Duodenal mucosa (tissue), 2 donors: ENCODE data around the gene ERMAP.

Source experiments
- H3K27ac ChIP-seq: one replicate; pipeline ENCODE4 v1.7.0; 2013; ENCODE audit warnings: low read depth, low read length
- H3K27me3 ChIP-seq, 2 donors: one replicate each; pipeline ENCODE4 v1.7.0; 2013; ENCODE audit warnings: low read length in 2 of 2, control low read depth in 1 of 2; ENCODE audit not compliant: insufficient read depth in 2 of 2, control insufficient read depth in 1 of 2
- H3K36me3 ChIP-seq, 2 donors: one replicate each; pipeline ENCODE4 v1.7.0; 2013; ENCODE audit warnings: low read length in 2 of 2, control low read depth in 1 of 2; ENCODE audit not compliant: insufficient read depth in 2 of 2, control insufficient read depth in 1 of 2
- H3K4me1 ChIP-seq, 2 donors: one replicate each; pipeline ENCODE4 v1.7.0; 2013; ENCODE audit warnings: low read length in 2 of 2, control low read depth in 1 of 2; ENCODE audit not compliant: insufficient read depth in 2 of 2, control insufficient read depth in 1 of 2
- H3K4me3 ChIP-seq, 2 donors: one replicate each; pipeline ENCODE4 v1.7.0; 2013; ENCODE audit warnings: low read length in 2 of 2, low read depth in 1 of 2
- H3K9ac ChIP-seq, 2 donors: one replicate each; pipeline ENCODE4 v1.7.0; 2013; ENCODE audit warnings: low read length in 2 of 2, low read depth in 1 of 2
- H3K9me3 ChIP-seq, 2 donors: one replicate each; pipeline ENCODE4 v1.7.0; 2013; ENCODE audit warnings: low read length in 2 of 2, control low read depth in 1 of 2; ENCODE audit not compliant: control insufficient read depth in 1 of 2

ERMAP gene, protein sequence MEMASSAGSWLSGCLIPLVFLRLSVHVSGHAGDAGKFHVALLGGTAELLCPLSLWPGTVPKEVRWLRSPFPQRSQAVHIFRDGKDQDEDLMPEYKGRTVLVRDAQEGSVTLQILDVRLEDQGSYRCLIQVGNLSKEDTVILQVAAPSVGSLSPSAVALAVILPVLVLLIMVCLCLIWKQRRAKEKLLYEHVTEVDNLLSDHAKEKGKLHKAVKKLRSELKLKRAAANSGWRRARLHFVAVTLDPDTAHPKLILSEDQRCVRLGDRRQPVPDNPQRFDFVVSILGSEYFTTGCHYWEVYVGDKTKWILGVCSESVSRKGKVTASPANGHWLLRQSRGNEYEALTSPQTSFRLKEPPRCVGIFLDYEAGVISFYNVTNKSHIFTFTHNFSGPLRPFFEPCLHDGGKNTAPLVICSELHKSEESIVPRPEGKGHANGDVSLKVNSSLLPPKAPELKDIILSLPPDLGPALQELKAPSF

DNA sequence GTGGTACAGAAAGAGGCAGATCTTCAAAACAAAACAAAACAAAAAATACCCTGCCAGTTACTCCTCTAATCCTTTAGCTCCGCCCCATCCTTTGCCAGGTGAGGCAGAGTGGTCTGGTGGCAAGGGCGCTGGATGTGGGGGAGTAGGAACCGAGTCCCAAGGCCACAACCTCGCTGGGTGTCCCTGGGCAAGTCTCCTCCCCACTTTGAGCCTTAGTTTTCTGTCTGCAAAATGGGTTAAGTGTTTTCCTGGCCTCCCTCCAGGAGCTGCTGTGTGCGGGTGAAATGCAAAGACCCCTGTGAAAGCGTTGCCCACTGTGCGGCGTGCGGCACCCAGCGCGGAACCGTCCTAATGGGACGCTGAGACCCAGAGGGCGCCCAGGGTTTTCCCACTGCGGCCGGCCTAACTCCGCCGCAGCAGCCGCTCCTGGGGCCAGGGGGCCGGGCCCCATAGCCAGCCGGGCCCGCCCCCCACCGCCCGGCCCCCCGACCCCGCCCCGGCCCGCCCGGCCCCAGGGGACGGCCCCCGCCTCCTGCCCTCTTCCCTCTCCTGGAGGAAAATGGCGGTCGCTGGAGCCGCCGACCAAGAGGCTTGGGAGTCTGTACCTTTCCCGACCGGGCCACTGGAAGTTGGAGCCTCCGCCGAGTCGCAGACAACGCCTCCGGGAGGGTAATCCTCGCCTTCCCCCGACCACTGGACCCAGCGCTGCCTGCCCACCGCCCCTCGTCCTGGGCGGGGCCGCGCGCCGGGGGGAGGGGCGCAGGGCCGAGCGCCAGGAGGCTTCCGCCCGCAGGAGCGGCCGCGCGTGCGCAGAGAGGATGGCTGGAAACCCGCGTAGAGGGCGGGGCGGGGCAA, at the start of gene ERMAP, which contains the start of gene SVBP:
ERMAP (plus strand) TSS at position 538 of the 855 bp plus-strand sequence. CDS start 13,327 bp downstream, outside the sequence.
SVBP (minus strand) TSS at position 813 of the 855 bp plus-strand sequence. CDS start 853 bp downstream, outside the sequence.
- H3K36me3 ChIP-seq, result no peaks in the 10 kb centered on the region
- H3K27ac ChIP-seq, result peak within 1 kb of the TSS; percentile 100
- H3K4me3 ChIP-seq, result peak within 1 kb of the TSS; percentile 84 to 92
- no peaks in the 10 kb centered on the region for H3K9me3 ChIP-seq
- no peaks in the 10 kb centered on the region for H3K27me3 ChIP-seq
- peaks cover 14 to 17% of the 10 kb centered on the region in 2 donors for H3K4me1 ChIP-seq
- peak within 1 kb of the TSS; percentile 63 to 73 for H3K9ac ChIP-seq

DNA sequence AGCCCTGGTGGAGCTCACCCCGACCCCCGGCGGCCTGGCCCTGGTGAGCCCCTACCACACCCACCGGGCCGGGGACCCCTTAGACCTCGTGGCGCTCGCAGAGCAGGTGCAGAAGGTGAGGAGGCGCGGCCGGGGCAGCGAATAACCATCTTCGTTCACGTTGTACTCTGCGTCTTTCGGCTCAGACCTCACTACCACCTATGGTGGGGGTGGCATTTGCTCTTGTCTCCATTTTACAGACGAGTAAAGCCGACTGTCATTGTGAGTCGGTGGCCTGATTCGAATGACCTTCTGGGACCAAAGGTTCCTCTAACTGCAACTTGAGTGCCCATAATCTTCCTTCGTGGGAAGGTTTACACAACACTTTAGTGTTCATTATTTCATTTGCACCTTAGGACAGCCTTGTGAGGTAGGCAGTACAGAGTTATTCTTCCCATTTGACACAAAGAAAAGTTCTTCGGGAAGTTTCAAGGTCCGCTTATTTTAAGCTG, 49.4 kb upstream of the ERMAP start:
- peak overlapping the region; percentile 93 to 94 for H3K4me3 ChIP-seq
- H3K36me3 ChIP-seq, result peaks cover 0 to 3% of the 10 kb centered on the region in 2 donors
- no peaks in the 10 kb centered on the region for H3K27me3 ChIP-seq
- H3K27ac ChIP-seq, result peak overlapping the region; percentile 83
- peak overlapping the region; percentile 89 to 97 for H3K9ac ChIP-seq
- H3K4me1 ChIP-seq, result peaks cover 16 to 28% of the 10 kb centered on the region in 2 donors
- no peaks in the 10 kb centered on the region for H3K9me3 ChIP-seq

DNA sequence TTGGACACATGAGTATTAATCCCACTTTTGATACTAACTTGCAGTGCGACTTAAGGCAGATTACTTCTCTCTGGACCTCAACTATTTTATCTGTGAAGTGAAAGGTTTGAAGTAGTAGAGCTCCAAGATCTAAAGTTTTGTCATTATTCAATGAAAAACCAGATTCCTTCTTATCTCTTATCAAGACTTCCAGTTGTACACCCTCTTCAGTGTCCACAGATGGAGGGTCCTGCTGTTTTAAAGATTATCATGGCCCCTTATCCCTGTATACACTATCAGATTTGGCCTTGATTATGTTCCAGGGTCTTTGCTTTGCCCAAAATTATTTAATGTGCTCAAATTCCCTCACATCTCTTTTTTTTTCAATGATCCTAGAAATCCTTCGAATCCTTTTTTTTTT, 48.8 kb upstream of the ERMAP start:
- Histone ChIP-seq H3K36me3 (peaks cover 1 to 3% of the 10 kb centered on the region in 2 donors), H3K27me3 (no peaks in the 10 kb centered on the region), H3K9me3 (no peaks in the 10 kb centered on the region), H3K4me3 (peak overlapping the region; percentile 93 to 94), H3K9ac (peak overlapping the region; percentile 89 to 97), H3K27ac (no peak overlapping the region), H3K4me1 (peaks cover 16 to 28% of the 10 kb centered on the region in 2 donors)

DNA sequence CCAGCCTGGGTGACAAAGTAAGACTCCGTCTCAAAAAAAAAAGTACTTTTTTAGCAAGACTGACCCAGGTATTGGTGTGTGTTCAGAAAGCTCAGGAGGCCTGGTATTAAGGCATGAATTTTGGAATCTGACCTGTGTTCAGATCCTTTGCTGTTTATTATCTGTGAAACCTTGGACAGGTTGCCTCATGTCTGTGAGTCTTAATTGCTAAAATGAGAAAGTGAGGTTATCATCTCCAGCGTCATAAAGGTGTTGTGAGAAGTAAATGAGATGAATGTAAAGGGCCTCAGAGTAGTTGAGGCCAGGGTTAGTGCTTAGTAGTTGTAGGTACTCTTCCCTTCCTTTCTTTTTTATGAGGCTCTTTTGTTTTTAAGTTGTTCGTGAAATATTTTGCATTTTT, 47.1 kb upstream of the ERMAP start:
- Histone ChIP-seq H3K36me3 (peaks cover 6 to 15% of the 10 kb centered on the region in 2 donors), H3K9ac (no peak overlapping the region), H3K9me3 (no peaks in the 10 kb centered on the region), H3K4me3 (no peak overlapping the region), H3K27me3 (no peaks in the 10 kb centered on the region), H3K27ac (no peak overlapping the region), H3K4me1 (peaks cover 16 to 28% of the 10 kb centered on the region in 2 donors)

DNA sequence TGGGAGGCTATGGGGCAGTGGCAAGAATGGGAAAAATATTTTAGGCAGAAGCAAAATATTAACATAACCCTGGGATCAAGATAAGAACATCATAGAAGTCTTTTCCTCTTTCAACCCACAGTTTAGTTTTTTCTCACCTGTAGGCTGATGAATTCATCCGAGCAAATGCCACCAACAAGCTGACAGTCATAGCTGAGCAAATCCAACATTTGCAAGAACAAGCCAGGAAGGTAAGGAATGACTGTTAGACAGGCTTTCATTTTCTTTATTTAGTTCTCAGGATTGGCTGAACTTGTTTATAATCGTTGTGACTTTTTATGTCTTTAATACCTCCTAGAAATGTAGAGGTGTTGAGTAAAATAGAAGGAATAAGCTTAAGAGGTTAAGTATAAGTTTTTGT, 43.5 kb upstream of the ERMAP start:
- H3K9ac ChIP-seq, result no peak overlapping the region
- peaks cover 3 to 6% of the 10 kb centered on the region in 2 donors for H3K4me1 ChIP-seq
- no peaks in the 10 kb centered on the region for H3K9me3 ChIP-seq
- no peaks in the 10 kb centered on the region for H3K27me3 ChIP-seq
- H3K4me3 ChIP-seq, result no peak overlapping the region
- H3K27ac ChIP-seq, result no peak overlapping the region
- H3K36me3 ChIP-seq, result peaks cover 34 to 47% of the 10 kb centered on the region in 2 donors

DNA sequence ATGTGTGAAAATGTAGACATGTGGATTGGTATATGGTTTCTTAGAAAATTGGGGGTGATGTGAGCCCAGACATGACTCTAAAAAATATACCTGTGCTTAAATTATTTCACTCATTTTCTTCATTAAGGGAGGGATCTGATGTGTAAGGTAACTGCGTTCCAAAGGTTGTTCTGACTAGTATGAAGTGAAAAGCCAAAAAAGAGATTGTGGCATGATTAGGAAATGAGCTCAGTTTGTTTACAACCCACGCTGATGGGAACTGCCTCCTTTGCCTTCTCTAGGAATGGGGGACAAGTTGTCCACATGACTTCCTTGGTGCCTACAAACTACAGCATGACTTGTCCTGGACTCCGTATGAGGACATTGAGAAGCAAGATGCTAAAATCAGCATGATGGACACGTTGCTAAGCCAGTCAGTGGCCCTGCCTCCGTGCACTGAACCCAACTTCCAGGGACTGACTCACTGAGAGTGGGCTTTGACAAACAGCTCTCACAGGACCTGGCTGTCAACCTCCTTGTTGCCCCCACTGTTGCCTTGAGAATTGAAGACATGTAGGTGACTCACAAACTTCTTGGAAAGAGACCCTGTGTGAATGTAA, 41.9 kb upstream of the ERMAP start:
- no peak overlapping the region for H3K9ac ChIP-seq
- no peaks in the 10 kb centered on the region for H3K4me1 ChIP-seq
- H3K27me3 ChIP-seq, result no peaks in the 10 kb centered on the region
- no peaks in the 10 kb centered on the region for H3K9me3 ChIP-seq
- no peak overlapping the region for H3K4me3 ChIP-seq
- no peak overlapping the region for H3K27ac ChIP-seq
- peaks cover 39 to 55% of the 10 kb centered on the region in 2 donors for H3K36me3 ChIP-seq

DNA sequence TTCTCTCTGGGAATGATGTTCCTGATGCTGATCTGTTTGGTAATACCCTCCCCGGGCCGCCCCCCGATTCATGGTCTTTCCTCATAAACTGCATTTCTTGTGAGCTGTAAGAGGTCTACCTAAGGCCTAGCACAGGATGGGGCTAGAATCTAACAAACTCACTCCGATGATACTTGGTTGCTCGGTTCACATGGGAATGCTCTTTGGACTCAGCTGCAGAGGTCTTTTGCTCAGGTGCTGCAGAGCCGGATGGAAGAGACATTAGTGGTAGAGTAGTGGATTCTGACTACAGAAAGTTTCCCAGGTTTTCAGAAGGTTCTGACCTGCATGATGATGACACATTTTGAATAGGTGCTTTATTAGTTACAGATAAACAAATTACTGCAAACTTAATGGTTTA, 40.4 kb upstream of the ERMAP start:
- H3K4me3 ChIP-seq, result no peak overlapping the region
- H3K4me1 ChIP-seq, result no peaks in the 10 kb centered on the region
- no peak overlapping the region for H3K27ac ChIP-seq
- no peaks in the 10 kb centered on the region for H3K27me3 ChIP-seq
- peaks cover 40 to 63% of the 10 kb centered on the region in 2 donors for H3K36me3 ChIP-seq
- H3K9ac ChIP-seq, result no peak overlapping the region
- H3K9me3 ChIP-seq, result no peaks in the 10 kb centered on the region

DNA sequence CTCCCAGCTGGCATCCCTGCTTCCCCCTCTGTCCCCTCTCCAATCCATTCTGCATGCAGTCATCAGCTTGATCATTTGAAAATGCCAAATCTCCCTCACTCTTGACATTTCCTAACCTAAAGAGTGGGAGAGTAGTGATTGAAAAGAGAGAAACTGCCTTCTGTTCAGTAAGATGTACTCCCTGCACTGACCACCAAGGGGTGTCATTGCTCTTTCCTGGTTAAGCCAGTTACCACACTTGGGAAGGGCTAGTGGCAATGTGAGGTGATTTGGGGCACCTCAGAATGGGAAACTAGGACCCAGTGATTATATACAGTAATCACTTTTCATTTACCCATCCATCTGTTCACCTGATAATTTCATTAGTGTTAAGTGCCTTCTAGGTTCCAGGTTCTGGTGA, 39.1 kb upstream of the ERMAP start:
- Histone ChIP-seq H3K4me3 (no peak overlapping the region), H3K27me3 (no peaks in the 10 kb centered on the region), H3K27ac (no peak overlapping the region), H3K9ac (no peak overlapping the region), H3K36me3 (peaks cover 44 to 66% of the 10 kb centered on the region in 2 donors), H3K9me3 (no peaks in the 10 kb centered on the region), H3K4me1 (no peaks in the 10 kb centered on the region)

DNA sequence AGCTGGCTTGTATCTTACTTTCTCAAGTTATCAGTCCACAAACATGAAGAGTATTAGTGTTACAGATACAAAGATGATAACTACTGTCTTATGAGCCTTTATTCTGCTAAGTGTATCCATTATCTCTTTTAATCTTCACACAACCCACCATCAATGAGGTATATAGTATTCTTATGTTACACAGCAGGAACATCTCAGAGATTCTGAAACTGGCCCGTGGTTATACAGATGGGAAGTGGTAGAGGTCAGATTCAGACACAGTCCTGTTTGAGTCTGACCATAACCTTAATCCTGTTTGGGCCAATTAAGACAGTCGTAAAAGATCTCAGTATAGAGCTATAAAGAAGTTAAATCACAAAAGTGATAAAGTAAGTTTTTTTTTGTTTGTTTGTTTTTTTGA, 37.2 kb upstream of the ERMAP start:
- Histone ChIP-seq H3K27ac (no peak overlapping the region), H3K4me3 (no peak overlapping the region), H3K27me3 (no peaks in the 10 kb centered on the region), H3K9me3 (no peaks in the 10 kb centered on the region), H3K9ac (no peak overlapping the region), H3K4me1 (no peaks in the 10 kb centered on the region), H3K36me3 (peaks cover 41 to 52% of the 10 kb centered on the region in 2 donors)
